ENCODE measurements around the gene ATP2B2. TPM values are rescaled to one million over a fixed set of nuclear protein-coding genes. Genes with fewer than 3 reads are reported as not detected.

ATP2B2 gene
- polyA plus RNA-seq, 10 donors: 0.53 to 9.3 (median 5.6) TPM

DNA sequence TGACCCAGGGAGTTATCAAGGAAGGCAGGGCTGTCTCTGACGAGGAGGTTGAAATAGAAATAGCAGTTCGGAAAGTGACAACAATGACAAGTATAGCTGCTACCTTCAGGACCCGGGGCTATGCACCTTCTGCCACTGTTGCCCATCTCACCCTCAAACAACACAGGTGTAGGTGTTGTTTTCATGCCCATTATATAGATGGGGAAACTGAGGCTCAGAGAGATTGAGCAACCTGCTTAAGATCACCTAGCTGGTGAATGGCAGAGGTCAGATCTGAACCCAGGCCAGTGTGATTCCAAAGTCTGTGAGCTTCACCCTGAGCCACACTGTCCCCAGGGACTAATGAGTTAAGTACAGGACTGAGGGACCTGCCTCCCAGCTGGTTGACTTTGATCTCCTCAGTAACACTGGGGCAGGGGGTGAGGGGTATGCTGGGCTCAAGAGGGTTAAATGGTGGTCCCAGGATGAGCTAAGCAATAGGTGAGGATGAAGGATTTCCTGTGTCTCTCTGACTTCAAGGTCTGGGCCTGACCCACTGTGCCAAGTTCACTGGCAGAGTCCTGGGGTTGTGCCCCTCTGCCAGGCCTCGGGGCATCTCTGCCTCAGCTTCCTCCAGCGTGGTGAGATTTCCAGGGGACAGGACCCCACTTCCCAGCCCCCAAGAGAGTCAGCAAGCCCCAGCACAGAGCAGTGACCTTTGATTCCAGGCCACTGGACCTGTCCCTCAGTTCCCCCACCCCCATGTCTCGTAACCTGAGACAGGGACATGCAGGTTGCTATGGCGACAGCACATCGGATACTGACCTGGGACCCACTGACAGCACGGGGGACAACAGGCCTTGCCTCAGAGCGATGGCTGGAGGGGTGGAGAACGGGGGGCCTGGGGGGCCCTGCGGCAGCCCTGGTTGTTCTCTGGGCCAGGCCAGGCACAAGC, 35.0 kb downstream of the ATP2B2 start:
- DNase-seq: peak in 1 of 3 donors; percentile 24

DNA sequence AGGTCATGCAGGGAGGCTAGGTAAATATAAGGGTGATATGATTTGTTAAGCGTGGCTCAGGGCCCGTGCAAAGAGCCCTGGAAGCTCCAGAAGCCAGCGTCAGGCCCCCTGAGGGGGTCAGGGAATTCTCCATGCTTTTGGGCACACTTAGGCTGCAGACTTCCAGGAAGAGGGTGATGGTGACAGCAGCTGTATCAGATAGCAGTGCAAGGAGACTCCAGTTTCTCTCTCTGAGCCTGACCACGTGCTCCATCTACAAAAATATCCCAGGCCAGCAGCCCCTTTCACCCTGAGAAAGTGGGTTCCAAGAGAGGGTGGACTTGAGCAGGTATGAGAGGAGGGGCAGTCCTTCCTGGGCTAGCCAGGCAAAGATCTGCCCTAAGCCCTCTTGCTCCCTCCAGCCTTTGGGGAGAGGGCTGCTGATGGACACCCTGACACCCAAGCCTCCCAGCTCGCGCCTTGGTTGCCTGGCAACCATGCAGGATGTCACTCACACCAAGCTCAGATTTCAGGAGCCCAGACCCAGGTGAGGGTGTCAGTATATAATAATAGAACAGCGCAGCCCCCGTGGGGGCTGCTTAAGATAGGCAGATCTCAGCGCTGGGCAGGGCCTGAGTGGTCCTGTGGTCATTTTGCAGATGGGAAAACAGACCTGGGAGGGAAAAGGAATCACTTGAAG, 35.8 kb downstream of the ATP2B2 start:
- peak in 2 of 3 donors; percentile 15 to 27 for DNase-seq

DNA sequence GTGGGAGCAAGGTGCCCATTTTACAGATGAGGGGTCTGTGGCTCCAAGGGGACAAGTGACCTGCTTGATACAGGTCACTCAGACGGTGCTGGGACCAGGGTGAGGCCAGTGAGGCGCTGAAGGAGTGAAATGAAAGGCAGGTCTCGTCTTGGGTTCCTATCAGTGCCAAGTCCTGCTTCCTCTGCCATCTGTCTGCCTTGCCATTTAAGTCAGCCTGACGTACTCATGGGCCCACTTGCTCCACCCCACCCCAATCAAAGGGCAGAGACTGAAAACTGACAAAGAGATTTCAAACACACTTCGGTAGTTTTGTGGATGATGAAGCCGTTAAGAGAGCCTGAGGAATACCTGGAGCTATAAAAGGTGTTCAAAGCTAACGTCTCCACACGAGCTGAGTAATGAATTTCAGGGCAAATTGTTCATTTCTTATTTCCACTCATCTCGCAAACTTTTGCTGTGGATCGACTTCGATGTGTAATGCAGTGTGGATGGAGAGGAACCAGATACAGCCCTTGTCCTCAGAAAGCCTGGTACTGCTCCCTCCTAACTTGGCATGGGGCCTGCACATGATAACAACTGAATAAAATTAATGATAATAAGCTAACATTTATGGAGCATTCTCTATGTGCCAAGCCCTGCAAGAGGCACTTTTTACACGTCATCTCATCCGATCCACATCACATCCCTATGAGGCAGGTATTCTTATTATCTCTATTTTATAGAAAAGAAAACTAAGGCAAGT, 36.6 kb downstream of the ATP2B2 start:
- no peak for DNase-seq

DNA sequence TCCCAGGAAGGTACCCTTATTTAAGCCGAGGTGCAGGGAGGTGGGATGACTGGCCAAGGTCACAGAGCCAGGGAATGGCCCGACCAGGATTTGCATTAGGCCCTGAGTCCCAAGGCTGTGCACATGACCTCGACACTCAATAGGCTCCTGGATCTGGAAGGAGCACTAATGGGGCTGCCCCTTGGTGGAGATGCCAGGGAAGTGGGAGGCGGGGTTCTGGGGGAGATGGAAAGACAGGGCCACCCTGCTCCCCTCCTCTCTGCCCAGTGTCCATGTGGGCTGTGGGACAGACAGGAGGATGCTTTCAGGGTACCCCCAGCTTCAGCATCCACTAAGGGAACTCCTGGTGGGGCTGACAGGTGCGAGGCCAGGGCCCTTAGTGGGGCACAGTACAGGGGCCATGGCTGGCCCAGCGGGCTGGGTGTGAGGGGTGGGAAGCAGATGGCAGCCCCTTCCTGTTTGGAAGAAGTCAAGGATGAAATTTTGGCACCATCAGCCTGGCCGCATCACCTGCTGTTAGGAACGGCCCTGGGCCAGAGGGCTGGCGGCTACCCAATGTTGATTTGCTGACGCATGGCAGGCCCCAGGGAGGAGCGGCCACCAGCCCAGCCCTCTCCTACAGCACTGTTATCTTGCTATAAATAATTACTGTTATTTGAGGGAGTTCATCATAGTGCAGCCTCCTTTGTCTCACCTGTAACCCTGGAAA, 37.3 kb downstream of the ATP2B2 start:
- peak in 1 of 3 donors; percentile 7 for DNase-seq

DNA sequence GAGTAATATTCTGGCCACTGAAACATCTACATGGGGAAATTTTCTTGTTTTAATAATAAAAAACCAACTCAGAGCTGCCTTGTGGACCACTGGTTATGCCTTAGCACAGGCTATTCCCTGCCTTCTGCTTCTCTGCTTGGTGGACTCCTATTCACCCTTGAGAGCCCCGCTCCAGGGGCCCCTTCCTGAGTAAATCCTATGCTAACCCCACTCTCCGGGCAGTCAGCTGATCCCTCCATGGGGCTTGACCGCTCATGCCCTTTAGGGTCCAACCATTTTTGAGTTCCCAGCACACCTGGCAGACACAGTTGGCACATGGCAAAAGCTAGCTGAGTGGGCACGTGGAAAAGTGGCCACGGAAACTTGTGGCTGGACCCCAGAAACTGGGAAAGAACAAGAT, 38.2 kb downstream of the ATP2B2 start:
- DNase-seq: no peak

DNA sequence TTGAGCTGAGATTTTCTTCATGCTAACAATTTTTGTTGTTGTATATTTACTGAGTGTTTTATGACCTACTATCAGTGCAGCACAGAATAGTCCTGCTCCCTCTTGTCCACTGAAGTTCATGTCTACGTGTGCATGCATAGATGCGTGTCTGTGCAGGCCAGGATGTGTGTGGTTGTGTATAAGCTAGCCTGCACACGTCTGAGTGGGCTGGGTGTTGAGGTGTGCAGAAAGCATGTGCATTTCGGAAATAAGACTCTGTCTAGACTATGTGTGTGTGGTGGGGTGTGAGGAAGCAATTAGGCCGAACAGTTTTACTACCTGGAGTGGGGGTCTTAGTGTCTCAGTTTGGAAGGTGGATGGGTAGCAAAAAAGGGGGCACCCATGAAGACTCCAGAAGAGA, 39.2 kb downstream of the ATP2B2 start:
- no peak for DNase-seq

DNA sequence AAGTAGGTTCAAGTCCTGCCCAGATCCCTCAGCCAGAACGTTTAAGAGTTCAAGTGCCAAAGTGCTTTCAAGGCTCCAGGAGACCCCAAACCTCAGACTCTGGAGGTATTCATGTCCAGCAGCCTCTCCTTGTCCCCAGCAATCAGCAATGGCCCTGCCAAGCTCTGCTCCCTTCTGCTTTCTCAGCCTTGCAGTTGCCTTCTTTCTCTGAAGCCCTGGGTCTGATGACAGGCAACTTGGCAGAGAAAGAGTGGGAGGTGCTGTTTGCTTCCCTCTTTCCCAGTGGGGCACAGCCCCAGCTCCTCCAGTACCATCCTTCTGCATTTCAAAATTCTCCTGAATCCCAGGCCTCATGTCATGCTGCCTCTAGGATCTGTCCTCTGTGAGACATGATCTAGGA, 40.2 kb downstream of the ATP2B2 start:
- no peak for DNase-seq

DNA sequence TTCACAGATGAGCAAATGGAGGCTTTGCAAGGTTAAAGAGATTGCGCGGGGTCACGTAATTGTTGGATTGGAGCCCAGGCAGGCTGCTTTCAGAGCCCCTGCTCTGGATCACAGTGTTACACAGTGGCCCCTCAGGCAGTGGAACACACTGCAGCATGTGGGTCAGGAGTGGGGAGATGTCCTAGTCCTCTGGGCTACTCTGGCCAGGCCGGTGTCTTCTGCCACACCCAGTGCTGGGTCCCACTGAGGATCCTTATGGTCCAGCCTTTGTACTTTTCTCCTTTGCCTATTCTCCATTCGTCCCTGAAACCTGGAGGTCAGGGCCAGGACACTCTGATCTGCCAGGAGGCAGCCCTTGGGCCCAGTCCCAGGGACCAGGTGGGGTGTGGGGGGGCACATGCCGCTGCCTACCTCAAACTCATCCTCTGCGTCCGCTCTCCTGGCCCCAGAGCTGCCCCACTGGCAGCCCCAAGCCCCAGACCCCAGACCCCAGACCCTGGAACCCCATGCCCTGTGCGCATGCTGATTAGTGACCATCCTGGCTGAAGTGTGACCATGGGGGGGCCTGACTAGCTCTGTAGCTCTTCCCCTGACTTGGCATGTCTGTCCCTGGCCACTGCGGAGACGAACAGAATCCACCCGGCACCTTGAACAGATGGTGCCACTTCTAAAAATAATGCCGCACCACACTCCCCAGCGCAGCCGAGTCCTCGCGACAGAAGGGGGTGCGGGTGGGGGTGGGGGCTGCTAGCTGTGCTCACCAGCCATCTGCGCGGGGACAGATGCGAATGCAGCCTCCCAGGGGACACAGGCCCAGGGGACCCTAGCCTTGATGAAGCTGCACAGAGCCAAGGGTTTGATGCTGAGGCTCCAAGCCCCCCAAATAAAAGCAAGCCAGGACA, 41.6 kb downstream of the ATP2B2 start:
- no peak for DNase-seq

DNA sequence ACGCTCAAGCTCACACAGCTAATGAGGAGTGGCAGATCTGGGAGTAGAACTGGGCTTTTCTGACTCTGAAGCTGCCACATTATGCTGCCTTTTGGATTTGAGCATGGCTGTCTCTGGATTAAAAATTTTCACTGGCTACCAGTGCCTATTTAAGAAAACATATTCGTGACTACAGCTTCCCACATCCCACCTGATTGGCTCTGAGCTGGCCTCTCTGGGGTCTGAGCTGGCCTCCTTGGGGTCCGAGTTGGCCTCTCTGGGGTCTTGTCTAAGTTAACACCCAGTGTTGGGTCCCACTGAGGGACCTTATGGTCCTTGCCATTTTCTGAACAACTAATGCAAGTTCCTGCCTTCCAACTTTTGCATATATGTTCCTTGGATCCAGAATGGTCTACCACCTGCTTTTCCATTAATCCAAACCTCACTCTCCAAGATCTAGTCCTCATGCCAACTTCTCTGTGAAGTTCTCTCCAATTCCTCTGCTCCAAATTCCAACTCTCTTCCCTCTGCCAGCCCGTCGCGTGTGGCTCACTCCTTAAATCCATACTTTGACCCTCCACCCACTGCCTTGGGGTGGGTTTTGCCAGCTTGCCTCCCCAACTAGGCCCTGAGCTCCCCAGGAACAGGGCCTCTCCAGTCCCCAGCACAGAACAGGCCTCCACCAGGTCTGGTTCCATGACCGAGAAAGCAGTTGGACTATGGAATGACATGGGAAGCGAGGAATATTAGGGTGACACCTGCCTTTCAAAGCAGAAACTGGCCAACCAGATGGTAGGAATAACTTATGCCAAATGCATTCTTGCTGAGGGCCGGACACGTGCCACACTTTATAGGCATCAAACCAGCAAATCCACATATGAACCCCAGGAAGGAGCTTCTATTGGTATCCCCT, 42.5 kb downstream of the ATP2B2 start:
- DNase-seq: no peak

DNA sequence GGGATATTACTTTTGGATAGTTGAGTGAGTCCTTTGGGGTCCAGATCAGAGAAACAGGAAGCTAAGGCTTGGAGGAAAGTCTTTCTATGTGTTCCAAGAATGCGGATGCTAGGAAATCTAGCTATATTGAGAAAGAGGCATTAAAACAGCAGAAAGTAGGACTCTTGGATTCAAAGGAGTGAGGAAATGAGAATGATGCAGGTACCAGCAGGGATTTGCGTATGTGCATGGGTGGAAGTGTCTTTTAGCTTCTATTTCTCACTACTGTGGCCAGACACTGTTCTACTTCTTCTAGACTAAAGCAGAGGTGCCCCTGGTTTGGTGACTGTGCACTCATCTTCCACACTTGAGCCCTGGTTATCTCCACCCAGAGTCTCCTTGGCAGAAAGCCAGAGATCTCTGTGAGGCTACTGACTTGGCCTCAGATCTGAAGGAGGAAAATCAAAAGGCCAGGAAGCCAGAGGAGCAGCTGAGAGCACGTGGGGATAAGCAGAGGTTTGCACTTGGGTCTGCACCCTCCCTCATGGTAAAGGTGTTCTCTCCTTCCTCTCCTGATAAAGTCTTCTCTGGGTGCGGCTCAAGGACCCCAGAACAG, 44.3 kb downstream of the ATP2B2 start:
- DNase-seq: no peak

DNA sequence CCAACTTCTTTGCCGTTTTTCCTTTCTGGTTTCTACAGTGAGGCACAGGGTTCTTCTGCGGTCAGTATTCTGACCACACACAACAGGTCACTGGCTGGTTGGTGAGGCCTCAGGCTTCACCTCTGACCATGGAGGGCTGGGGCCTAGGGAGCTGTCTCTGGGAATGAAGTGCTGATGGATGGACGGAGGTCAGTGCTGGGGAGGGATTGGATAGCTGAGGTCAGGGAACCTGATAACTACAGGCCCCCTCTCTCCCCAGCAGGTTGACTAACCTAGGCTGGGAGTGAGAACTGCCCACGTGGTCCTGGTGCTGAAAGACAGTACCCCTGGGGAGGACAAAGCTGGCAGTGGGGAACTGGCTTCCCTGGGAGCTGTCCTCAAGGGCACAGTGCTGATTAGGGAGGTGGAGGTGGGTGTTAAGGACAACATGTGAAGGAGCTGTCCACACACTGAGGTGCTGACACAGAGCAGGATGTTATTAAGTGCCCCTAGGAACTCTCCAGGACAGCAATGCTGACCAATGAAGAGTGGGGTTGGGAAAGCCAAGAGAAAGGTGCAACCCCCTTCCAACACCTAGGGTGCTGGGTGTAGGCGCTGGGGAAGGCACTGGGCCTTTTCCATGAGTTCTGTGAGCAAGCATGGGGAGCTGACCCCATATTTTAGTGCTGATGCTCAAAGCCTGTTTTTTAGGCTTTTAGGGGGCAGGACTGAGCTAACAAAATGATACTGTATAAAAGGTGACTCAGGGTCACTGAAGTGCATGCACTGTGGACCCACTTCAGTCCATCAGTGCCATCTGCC, 45.2 kb downstream of the ATP2B2 start:
- peak; percentile 52 to 65 (median 59) for DNase-seq

DNA sequence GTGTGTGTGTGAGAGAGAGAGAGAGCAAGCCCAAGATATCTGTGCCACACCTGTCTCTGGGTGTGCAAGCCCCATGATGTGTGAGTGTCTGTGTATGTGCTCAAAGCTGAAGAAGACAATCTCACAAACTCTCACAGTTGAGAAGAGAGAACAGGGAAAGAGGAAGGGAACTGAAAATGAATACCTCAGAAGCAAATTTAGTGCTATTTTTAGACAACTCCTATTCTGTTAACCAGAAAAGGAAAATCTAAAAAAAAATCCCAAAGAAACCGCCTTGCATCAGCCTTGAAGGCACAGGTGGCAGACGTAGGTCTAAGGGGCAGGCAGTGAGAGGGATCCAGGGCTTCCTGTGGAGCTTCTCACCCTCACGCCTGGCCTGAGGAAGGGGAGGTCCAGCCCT, 47.8 kb downstream of the ATP2B2 start:
- no peak for DNase-seq

DNA sequence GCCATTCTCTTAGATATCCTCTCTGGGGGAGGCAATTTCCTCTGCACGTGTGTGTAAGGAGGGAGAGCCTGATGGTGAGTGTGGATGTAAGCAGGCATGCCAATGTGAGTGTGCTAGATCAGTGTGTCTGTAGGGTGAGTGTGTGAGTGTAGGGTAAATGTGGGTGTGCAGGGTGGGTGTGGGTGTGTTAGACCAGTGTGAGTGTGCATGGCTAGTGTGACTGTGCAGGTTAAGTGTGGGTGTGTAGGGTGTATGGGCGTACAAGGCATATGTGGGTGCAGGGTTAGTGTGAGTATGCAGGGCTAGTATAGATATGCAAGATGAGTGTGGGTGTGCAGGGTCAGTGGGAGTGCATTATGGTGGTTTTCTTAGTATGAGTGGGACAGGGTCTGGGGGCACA, 48.4 kb downstream of the ATP2B2 start:
- DNase-seq: no peak

DNA sequence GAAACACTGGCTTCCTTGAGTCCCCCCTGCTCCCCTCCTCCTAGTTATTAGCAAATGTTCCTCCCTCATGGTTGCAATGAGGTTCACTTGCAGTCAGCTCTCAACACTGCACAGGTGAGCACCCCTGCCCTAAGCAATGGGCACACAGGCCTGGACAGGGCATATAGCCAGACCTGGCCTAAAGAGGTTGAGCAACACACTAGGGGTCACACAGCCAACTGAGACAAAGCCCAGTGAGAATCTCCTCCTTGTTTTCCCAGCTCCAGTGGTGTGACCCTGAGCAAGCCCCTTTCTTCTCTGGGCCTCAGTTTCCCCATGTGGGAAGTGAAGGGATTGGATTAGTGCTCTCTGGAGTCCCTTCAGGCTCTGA, 49.9 kb downstream of the ATP2B2 start:
- DNase-seq: no peak

DNA sequence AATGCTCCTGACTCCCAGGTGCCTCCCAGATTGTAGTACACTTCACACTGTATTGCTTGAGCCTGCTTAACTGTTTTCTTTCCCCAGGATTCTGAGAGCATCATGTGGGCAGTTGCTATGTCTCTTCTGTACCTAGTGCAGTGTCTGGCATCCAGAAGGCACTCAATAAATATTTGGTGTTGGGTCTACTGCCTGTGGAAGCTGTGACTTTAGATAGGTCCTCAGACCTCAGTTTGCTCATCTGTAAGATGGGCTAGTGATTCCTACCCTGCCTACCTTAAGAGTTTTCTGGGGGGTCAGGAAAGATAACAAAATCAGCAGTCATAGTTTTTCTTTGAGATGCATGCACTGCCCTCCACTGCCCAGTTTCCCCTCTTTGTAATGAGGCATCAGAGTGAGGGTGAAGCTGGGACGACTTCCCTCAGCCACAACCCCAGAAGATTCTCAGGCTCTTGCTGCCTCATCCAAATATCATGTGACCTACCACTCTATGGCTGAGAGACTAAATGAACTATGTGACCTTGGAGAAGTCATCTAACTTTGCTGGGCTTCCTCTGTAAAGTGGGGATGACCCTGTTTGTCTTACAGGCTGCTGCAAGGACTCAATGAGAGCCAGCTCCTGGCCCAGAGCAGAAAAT, 50.4 kb downstream of the ATP2B2 start:
- no peak for DNase-seq

DNA sequence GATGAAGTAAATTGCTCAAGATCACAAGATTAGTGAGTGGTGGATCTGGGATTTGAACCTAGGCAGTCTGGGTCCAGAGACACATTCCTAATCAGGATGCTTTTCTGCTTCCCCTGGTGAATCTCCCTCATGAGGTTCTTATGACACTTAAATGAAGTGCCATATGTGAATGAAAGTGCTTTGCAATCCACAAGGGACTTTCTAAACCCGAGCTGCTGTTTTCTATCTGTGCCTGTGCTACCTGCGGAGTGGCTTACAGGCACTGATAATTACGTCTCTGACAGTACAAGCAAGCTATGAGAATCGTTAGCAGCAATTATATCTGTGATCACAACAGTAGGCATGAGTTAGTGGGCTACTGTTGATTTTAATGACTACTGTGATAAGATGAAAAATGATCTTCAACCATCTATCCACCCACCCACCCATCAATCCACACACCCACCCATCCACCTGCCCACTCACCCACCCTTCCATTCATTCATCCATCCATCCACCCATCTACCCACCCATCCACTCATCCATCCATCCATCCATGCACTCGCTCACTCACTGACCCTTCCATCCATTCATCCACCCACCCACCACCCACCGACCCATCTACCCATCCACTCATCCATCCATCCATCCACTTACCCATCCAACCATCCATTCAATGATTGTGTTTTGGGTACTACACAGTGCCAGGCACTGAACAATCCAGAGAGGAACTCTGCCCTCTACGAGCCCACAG, 51.8 kb downstream of the ATP2B2 start:
- DNase-seq: no peak
